HG03103 (cell line): ENCODE results near the gene CLRN3.

Experiments used
- ATAC-seq: cut with Tn5 transposase; IDR thresholded peaks from one replicate; pipeline ENCODE4 v1.9.1; 2021; ENCODE audit warnings: low read depth; ENCODE audit not compliant: unreplicated experiment

CLRN3 gene

DNA sequence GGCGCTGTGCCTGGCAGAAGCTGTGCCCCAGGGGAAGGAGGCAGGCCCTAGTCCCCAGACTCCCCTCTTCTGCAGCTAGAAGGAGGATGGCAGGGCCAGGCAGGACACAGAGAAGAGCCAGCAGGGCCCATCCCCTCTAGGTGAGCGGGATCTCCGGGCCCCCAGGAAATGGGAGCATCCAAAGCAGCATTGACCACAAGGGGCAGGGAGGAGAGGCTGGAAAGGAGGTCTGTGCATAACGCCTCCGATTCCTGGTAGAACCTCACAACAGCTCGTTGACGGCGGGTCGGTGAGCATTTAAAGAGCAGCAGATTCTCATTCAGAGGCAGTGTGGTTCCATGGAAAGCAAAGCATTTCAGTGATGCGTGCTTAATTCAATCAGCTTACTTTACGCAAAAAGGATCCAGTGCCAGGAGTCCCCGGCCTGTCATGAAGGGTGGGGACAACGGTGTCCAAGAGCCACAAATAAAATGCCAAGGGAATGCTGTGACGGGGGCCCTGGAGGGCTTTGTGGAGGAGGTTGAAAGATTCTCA lies 41.0 kb downstream of the CLRN3 start:
- no peak for ATAC-seq

DNA sequence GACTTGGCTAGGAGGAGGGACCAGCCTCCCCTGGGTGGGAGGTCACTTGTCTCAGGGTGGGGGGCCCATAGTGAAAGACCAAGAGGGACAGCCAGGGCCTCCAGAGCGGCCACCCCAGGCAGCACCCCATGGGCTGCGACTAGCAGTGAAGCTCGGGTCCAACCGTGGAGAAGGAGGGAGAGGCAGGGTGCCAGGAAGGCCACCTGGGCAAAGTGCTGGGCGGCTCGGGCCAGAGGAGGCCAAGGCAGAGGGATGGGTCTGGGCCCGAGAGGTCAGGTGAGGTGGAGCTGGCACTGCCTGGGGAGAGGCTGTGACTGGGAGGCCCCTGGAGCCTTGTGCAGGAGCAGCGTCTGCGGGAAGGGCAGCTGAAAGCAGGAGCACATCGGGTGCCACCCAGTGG lies 41.8 kb downstream of the CLRN3 start:
- no peak for ATAC-seq

- no peak for ATAC-seq
Observed at GRCh38 chr10:127849921-127850320, 42.8 kb downstream of the CLRN3 start.

GRCh38 chr10:127849224-127849623 lies 43.5 kb downstream of the CLRN3 start:
- ATAC-seq: no peak

GRCh38 chr10:127848226-127848625 lies 44.5 kb downstream of the CLRN3 start:
- ATAC-seq: no peak

DNA sequence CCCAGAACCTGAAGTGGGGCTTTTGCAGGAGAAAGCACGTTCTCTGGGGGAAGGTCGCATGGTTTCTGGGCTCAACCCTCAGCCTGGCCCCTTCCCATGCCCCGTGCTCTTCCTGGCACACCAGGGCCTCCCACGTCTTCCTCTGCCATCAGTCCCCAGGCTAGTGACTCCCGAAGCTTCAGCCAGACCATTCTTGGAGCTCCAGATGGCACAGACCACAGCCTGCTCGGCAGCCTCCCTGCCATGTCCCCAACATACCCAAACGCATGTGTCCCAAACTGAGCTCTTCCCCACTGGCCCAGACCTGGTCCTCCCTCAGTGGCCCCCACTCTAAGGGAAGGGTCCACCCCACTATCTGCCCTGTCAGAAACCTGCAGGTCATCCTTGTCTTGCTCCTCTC lies 47.0 kb downstream of the CLRN3 start:
- ATAC-seq: no peak

DNA sequence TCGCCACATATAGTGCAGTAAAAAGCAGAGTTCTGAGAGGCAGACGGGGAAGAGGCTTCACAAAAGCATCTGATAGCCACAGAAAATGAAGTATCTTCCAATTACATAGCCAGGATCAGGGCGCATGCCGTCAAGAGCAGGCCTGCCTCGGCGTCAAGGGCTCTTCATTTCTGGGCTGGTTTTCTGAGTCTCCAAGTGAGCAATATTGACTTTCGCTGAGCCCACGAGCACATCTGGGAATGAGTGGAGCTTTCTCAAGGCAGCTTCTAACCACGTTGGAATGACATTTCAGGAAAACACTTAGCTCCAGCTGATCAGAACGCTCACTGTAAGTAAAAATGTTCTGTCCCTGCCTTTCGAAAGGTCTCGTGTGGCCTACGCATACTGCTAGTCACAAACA lies 51.9 kb downstream of the CLRN3 start:
- no peak for ATAC-seq

DNA sequence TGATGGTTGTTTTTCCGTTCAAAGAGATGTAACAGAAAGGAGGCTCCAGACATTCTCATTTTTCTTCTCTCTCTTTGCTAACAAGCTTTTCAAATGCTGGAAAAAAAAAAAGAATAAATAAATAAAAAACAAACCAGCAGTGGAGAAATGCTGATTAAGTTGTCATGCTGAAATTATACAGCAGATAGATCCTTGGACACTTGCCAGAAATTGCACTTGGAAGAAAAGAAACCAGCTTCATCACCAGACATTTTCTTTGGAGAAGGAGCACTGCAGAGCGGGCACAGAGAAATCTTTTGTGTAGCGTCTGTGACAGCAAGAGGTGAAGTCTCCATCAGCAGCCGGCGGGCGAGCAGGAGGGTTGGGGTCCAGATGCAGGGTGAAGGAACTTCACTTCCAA lies 55.8 kb downstream of the CLRN3 start:
- no peak for ATAC-seq

GRCh38 chr10:127836176-127836575 lies 56.6 kb downstream of the CLRN3 start:
- no peak for ATAC-seq

DNA sequence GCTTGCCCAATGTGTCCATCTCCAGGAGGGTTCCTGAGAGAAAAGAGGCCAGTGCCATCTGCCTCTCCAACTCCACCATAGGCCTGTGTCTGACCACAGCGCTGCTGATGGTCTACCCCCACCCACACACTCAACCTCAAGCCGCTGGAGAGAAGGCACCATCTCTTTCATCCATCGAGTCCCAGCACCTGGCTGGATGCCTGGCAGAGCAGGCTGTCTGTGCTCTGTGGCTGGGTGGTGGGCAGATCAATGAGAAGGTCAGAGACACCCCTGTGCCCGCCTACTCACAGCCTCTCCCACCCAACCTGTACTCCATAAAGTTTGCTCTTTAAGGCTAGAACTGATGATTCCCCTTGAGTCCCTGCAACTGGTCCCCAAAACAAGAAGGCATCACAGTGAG lies 58.0 kb downstream of the CLRN3 start:
- no peak for ATAC-seq

DNA sequence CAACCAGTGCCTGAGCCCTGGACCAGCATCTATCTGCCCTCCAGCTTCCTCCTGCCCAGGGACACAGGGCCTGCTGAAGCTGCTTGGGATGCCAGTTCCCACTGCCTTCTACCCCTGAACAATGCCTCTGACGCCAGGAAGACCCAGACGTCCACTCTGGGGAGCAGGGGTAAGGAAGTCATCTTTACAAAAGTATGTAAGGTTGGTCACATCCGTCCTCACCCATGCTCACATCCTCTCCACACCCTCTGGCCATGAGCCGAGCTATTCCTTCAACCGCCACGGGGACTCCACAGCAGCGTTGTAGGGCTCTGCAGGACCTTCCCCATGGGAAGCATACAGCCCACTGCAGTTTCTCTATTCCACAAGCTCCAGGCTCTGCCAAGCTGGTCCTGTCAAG lies 58.5 kb downstream of the CLRN3 start:
- ATAC-seq: no peak

DNA sequence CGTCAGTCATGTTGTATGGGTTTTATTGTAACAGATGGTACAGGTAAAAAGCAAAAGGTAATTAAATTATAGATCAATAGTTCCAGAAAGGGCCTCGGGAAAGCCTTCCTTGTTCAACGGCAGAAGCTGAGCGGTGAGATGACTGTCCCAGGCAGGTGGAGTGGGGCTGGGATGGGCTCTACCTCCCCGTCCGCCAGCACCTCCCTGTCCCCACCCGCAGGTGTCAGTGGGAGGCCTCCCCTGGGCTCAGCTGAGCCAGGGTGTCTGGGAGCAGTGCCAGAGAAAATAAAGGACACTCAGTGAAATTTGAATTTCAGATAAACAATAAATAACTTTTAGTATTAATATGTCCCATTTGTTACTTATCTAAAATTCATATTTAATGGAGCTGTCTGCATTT lies 58.9 kb downstream of the CLRN3 start:
- ATAC-seq: no peak

GRCh38 chr10:127832501-127832900 lies 60.2 kb downstream of the CLRN3 start:
- ATAC-seq: no peak

DNA sequence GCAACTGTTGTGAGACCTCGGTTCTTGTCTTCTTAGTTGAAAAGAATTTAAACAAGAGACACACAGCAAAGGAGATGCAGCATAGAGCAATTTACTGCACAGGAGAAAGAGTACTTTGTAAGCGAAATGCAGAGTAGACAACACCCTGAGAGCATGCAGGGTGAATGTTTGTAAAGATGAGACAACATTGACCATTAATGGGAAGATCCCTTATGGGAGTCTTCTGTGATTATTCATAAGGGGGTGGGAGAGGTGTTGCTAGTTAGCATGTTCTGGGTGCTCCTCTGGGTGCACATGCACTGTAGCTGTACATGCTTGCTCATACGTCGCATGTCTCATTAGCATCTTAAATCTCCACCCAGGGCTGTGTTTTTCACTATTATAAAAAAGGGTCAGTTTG lies 62.3 kb downstream of the CLRN3 start:
- ATAC-seq: no peak
